RWPE2 (cell line): ENCODE data around the gene PTTG1IP.

Experiments
- ATAC-seq: fragments of 200-7000 bp; cut with Tn5 transposase; 3 replicates; pipeline ENCODE4 v1.9.1; 2021; ENCODE audit warnings: low read depth
- DNase-seq: peaks from one replicate; pipeline ENCODE4 v3.0.0-alpha.2; 2020; ENCODE audit warnings: low spot score
- H3K27ac ChIP-seq: fragments of 450-650 bp; 2 replicates; pipeline ENCODE4 v1.5.1; 2017; ENCODE audit warnings: mild to moderate bottlenecking; ENCODE audit not compliant: poor library complexity, severe bottlenecking
- H3K27me3 ChIP-seq: fragments of 250-450 bp; sonication (Bioruptor Pico); 2 replicates; pipeline ENCODE4 v1.5.1; 2021; ENCODE audit warnings: mild to moderate bottlenecking, moderate library complexity; ENCODE audit not compliant: insufficient read depth, poor library complexity, severe bottlenecking
- H3K36me3 ChIP-seq: fragments of 250-450 bp; sonication (Bioruptor Pico); 2 replicates; pipeline ENCODE4 v1.5.1; 2020; ENCODE audit warnings: low read depth, mild to moderate bottlenecking, moderate library complexity
- H3K4me1 ChIP-seq: fragments of 250-450 bp; sonication (Bioruptor Pico); 2 replicates; pipeline ENCODE4 v1.5.1; 2021; ENCODE audit warnings: mild to moderate bottlenecking, moderate library complexity; ENCODE audit not compliant: insufficient read depth, poor library complexity, severe bottlenecking
- H3K4me3 ChIP-seq: fragments of 250-450 bp; sonication (Bioruptor Pico); 2 replicates; pipeline ENCODE4 v1.5.1; 2021; ENCODE audit warnings: mild to moderate bottlenecking, moderate library complexity; ENCODE audit not compliant: severe bottlenecking
- H3K9me3 ChIP-seq: fragments of 250-450 bp; sonication (Bioruptor Pico); 2 replicates; pipeline ENCODE4 v1.5.1; 2021; ENCODE audit warnings: mild to moderate bottlenecking, moderate library complexity; ENCODE audit not compliant: severe bottlenecking
- TF ChIP-seq, protein P1 (sequence below): fragments of 450-650 bp; IDR thresholded peaks from one replicate; pipeline ENCODE4 v1.5.1; 2017; ENCODE audit warnings: mild to moderate bottlenecking, moderate library complexity; ENCODE audit not compliant: poor library complexity, severe bottlenecking

The PTTG1IP gene

DNA sequence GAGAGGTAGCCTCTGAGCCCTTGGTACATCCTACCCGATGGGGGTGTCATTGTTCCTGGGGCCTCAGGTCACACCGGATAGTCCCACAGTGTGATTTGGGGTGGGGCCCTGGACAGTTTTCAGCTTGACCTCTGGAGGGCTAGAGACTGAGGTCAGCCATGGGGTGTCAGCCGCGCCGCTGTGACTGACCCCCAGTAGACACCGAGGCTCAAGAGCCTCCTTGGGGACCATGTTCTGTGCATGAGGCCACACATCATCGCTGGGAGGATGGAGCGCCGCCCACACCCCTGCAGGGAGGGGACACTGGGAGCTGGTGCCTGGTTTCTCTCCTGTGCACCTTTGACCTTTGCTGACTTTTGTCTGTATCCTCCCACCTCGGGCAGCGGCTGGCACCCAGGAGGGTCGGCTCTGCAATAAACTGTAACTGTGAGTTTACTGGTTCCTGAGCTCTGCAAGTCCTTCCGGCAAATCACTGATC, 24.6 kb upstream of the PTTG1IP start:
- no peaks in the 10 kb centered on the region for H3K4me1 ChIP-seq
- H3K27ac ChIP-seq, result no peak overlapping the region
- TF ChIP-seq, protein P1, sequence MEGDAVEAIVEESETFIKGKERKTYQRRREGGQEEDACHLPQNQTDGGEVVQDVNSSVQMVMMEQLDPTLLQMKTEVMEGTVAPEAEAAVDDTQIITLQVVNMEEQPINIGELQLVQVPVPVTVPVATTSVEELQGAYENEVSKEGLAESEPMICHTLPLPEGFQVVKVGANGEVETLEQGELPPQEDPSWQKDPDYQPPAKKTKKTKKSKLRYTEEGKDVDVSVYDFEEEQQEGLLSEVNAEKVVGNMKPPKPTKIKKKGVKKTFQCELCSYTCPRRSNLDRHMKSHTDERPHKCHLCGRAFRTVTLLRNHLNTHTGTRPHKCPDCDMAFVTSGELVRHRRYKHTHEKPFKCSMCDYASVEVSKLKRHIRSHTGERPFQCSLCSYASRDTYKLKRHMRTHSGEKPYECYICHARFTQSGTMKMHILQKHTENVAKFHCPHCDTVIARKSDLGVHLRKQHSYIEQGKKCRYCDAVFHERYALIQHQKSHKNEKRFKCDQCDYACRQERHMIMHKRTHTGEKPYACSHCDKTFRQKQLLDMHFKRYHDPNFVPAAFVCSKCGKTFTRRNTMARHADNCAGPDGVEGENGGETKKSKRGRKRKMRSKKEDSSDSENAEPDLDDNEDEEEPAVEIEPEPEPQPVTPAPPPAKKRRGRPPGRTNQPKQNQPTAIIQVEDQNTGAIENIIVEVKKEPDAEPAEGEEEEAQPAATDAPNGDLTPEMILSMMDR, result no peak
- no peak for DNase-seq
- no peaks in the 10 kb centered on the region for H3K27me3 ChIP-seq
- no peak for ATAC-seq
- H3K9me3 ChIP-seq, result no peaks in the 10 kb centered on the region
- no peak overlapping the region for H3K4me3 ChIP-seq
- no peaks in the 10 kb centered on the region for H3K36me3 ChIP-seq

DNA sequence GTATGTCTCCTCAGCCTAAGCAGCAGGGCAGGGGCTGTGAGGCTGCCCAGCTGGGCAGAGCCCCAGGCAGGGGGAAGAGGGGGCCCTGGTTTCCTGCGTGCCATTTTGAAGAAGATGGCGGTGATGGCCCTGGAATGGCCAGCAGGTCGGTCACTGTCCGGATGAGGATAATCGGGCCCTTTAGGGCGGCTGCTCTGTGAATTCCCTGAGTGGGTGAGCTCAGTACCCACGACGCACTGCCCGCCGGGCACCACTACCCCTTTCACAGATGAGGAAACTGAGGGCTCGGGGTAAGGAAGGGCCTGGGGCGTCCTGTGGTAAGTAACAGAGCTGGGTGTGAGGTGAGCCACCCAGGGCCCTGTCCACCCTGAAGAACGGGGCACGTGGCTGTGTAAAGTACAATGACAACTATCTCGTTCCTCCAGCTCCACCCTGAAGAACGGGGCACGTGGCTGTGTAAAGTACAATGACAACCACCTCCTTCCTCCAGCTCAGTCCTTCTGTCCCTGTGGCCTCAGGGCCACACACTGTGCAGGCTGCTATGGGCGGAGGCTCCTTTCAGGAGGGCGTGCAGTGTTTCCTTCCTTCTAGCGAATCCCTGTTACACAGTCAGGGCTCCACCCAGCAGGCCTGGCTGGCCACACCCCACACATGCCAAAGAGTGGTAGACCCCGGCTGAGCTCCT, 24.0 kb upstream of the PTTG1IP start:
- no peak overlapping the region for H3K27ac ChIP-seq
- H3K27me3 ChIP-seq, result no peaks in the 10 kb centered on the region
- H3K4me1 ChIP-seq, result no peaks in the 10 kb centered on the region
- no peak overlapping the region for H3K4me3 ChIP-seq
- no peaks in the 10 kb centered on the region for H3K36me3 ChIP-seq
- no peaks in the 10 kb centered on the region for H3K9me3 ChIP-seq
- DNase-seq (no peak), ATAC-seq (peak; percentile 38; the same call in 1 of the 3 replicates)
- TF ChIP-seq, protein P1, result no peak

DNA sequence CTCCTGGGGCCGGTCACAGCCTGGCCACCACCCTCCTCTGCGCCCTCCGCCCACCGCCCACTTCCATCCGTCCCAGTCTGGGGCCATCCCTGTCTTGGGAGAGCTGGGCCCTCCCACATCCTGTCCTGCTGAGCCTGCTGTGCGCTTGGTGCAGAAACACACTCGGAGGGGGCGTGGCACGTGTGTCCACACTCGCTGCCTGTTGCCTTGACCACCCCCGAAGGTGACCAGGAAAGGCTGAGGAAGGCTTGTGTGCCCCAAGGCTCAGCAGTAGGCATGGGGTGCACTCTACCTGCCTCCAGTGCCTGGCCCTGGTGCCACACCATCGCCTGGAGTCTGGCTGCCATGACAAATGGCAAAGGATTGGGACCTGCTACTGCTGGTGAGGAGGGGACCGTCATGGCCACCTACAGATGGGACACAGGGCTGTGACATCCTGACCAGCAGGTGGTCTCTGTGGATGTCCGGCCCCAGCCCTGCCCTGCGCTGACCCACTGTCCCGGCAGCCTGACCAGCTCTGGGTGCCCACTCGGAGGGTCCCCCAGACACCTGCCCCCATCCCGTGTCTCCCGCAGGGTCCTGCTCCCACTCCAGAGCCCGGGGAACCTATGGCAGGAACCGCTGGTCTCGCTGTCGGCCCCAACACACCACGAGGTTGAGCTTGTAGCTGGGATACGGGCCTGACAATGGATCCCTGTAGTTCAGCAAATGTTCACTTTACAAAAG, 23.2 kb upstream of the PTTG1IP start:
- TF ChIP-seq, protein P1, result no peak
- no peak overlapping the region for H3K27ac ChIP-seq

DNA sequence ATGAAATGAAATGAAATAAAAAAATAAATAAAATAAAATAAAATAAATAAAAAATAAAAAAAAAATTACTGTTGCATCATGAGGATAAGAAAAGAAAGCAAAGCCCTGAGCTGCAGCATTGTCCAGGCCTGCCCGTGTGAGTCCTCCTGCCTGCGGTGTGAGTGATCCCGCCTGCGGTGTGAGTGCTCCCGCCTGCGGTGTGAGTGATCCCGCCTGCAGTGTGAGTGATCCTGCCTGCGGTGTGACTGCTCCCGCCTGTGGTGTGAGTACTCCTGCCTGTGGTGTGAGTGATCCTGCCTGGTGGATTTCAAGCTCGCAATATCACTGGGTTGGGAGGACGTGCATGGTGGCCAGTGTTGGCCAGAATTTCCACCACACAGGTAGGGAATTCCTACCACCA, 22.4 kb upstream of the PTTG1IP start:
- H3K27me3 ChIP-seq, result no peaks in the 10 kb centered on the region
- H3K36me3 ChIP-seq, result no peaks in the 10 kb centered on the region
- no peak overlapping the region for H3K27ac ChIP-seq
- ATAC-seq, result no peak
- no peaks in the 10 kb centered on the region for H3K9me3 ChIP-seq
- no peak for DNase-seq
- TF ChIP-seq, protein P1, result no peak
- H3K4me3 ChIP-seq, result no peak overlapping the region
- H3K4me1 ChIP-seq, result no peaks in the 10 kb centered on the region

More for the DNA sequence above, 23.2 kb upstream of the PTTG1IP start:
- Histone ChIP-seq H3K27me3 (no peaks in the 10 kb centered on the region), H3K36me3 (no peaks in the 10 kb centered on the region), H3K4me3 (no peak overlapping the region), H3K9me3 (no peaks in the 10 kb centered on the region), H3K4me1 (no peaks in the 10 kb centered on the region)
- DNase-seq, result no peak
- no peak for ATAC-seq
